SKM-1 (cell line): ENCODE data around the gene BRD9.

ENCODE experiments used
- DNase-seq: peaks from one replicate; lab custom pipeline; 2025; ENCODE audit not compliant: unreplicated experiment; lab: John Stamatoyannopoulos, UW

BRD9 gene

GRCh38 chr5:905139-905642 is 12.6 kb upstream of the BRD9 start:
- no peak for DNase-seq

- DNase-seq: no peak
These were observed 11.1 kb upstream of the BRD9 start for GRCh38 chr5:903756-904096.

- DNase-seq: no peak
These were observed 9.7 kb upstream of the BRD9 start for GRCh38 chr5:902129-902916.

GRCh38 chr5:900781-901180 is 8.2 kb upstream of the BRD9 start:
- no peak for DNase-seq

- no peak for DNase-seq
These were observed 1.1 kb upstream of the BRD9 start for GRCh38 chr5:893711-894110.

GRCh38 chr5:893137-893506 is 521 bp upstream of the BRD9 start:
- no peak for DNase-seq

- no peak for DNase-seq
These were observed 686 bp downstream of the BRD9 start for GRCh38 chr5:891837-892393.

GRCh38 chr5:891117-891836 is 1.3 kb downstream of the BRD9 start:
- no peak for DNase-seq

- no peak for DNase-seq
These were observed 3.4 kb downstream of the BRD9 start for GRCh38 chr5:889075-889710.

GRCh38 chr5:888638-889035 is 4.0 kb downstream of the BRD9 start:
- no peak for DNase-seq

GRCh38 chr5:887947-888637 is 4.5 kb downstream of the BRD9 start:
- DNase-seq: no peak

- no peak for DNase-seq
These were observed 5.8 kb downstream of the BRD9 start for GRCh38 chr5:886716-887325.

GRCh38 chr5:886036-886435 is 6.6 kb downstream of the BRD9 start:
- no peak for DNase-seq

- no peak for DNase-seq
These were observed 7.1 kb downstream of the BRD9 start for GRCh38 chr5:885529-885928.

- no peak for DNase-seq
These were observed 7.5 kb downstream of the BRD9 start for GRCh38 chr5:885127-885442.

- no peak for DNase-seq
These were observed 8.1 kb downstream of the BRD9 start for GRCh38 chr5:884345-885126.

- DNase-seq: no peak
These were observed 9.0 kb downstream of the BRD9 start for GRCh38 chr5:883475-884181.

- DNase-seq: no peak
These were observed 10.1 kb downstream of the BRD9 start for GRCh38 chr5:882253-883183.
